ENCODE data around the gene DISC1. TPM values are rescaled to one million over a fixed set of nuclear protein-coding genes. Genes with fewer than 3 reads are reported as not detected.

Gene DISC1
- total and polyA plus RNA-seq, 8 donors: 0.42 to 6.6 (median 1.5) TPM

- no peak for FAIRE-seq
- 80 to 85% methylated on average over 3 of the region's 3 CpGs for WGBS, 2 donors
These were observed 436.4 kb downstream of the DISC1 start for GRCh38 chr1:232062967-232063366.

GRCh38 chr1:232066521-232066920 lies 439.9 kb downstream of the DISC1 start:
- H3K36me3 ChIP-seq: no peaks in the 10 kb centered on the region
- no peak overlapping the region for H3K4me3 ChIP-seq
- DNase-seq (no peak), ATAC-seq (no peak), FAIRE-seq (no peak)
- no peaks in the 10 kb centered on the region for H3K27me3 ChIP-seq
- 74 to 86% methylated on average over 3 of the region's 3 CpGs for WGBS, 2 donors
- H3K27ac ChIP-seq: no peak overlapping the region
- TF ChIP-seq CTCF (IDR thresholded peaks at IDR 0.05): no peak
- no peaks in the 10 kb centered on the region for H3K4me1 ChIP-seq
- no peaks in the 10 kb centered on the region for H3K9me3 ChIP-seq
- intact Hi-C loops (cut with DNase I): no loop called here

More at GRCh38 chr1:232062967-232063366, 436.4 kb downstream of the DISC1 start:
- no peaks in the 10 kb centered on the region for H3K9me3 ChIP-seq
- no peak for ATAC-seq
- DNase-seq: no peak
- H3K27ac ChIP-seq: no peak overlapping the region
- no peaks in the 10 kb centered on the region for H3K36me3 ChIP-seq
- no peak for TF ChIP-seq CTCF (IDR thresholded peaks at IDR 0.05)
- no peak overlapping the region for H3K4me3 ChIP-seq
- no peaks in the 10 kb centered on the region for H3K4me1 ChIP-seq
- no peaks in the 10 kb centered on the region for H3K27me3 ChIP-seq
- intact Hi-C loops (cut with DNase I): no loop called here

GRCh38 chr1:232074265-232074664 lies 447.7 kb downstream of the DISC1 start:
- Histone ChIP-seq H3K4me3 (no peak overlapping the region), H3K27ac (no peak overlapping the region), H3K4me1 (no peaks in the 10 kb centered on the region), H3K9me3 (no peaks in the 10 kb centered on the region), H3K36me3 (no peaks in the 10 kb centered on the region), H3K27me3 (no peaks in the 10 kb centered on the region)
- TF ChIP-seq CTCF (IDR thresholded peaks at IDR 0.05): no peak
- no peak for DNase-seq
- 50 to 71% methylated on average over 1 of the region's 1 CpG for WGBS, 2 donors
- intact Hi-C loops (cut with DNase I): no loop called here
- FAIRE-seq: no peak
- ATAC-seq: no peak

- no peaks in the 10 kb centered on the region for H3K4me1 ChIP-seq
- no peak overlapping the region for H3K27ac ChIP-seq
- no peaks in the 10 kb centered on the region for H3K9me3 ChIP-seq
- H3K27me3 ChIP-seq: no peaks in the 10 kb centered on the region
- WGBS, 2 donors: 70 to 84% methylated on average over 1 of the region's 1 CpG
- ATAC-seq: no peak
- no peak for FAIRE-seq
- intact Hi-C loops (cut with DNase I): no loop called here
- no peak overlapping the region for H3K4me3 ChIP-seq
- no peak for TF ChIP-seq CTCF (IDR thresholded peaks at IDR 0.05)
- no peak for DNase-seq
- H3K36me3 ChIP-seq: no peaks in the 10 kb centered on the region
These were observed 451.2 kb downstream of the DISC1 start for GRCh38 chr1:232077809-232078208.

- H3K4me3 ChIP-seq: no peak overlapping the region
- no peaks in the 10 kb centered on the region for H3K9me3 ChIP-seq
- H3K36me3 ChIP-seq: no peaks in the 10 kb centered on the region
- no peak overlapping the region for H3K27ac ChIP-seq
- ATAC-seq (peak in 1 of 4 donors; percentile 44), DNase-seq (no peak), FAIRE-seq (no peak)
- TF ChIP-seq CTCF (IDR thresholded peaks at IDR 0.05): no peak
- H3K27me3 ChIP-seq: no peaks in the 10 kb centered on the region
- no peaks in the 10 kb centered on the region for H3K4me1 ChIP-seq
- intact Hi-C loops (cut with DNase I): no loop called here
- WGBS, 2 donors: 15 to 20% methylated on average over 6 of the region's 6 CpGs
These were observed 458.1 kb downstream of the DISC1 start for GRCh38 chr1:232084584-232085223.
